H1 (cell line): ENCODE data around the gene PTPRT. TPM values are rescaled to one million over a fixed set of nuclear protein-coding genes. Genes with fewer than 3 reads are reported as not detected.
A peak's percentile ranks its signal among the peaks of the same experiment; 100 is the strongest.

Experiments used
- CTCF ChIA-PET: fragments of 300-600 bp; sonication (Branson Sonifier 250); formaldehyde crosslinking; loops from one replicate; lab custom pipeline; 2021; ENCODE audit not compliant: partially characterized antibody; lab: Charles Lee
- POLR2A ChIA-PET: fragments of 300-600 bp; sonication (Branson Sonifier 250); formaldehyde crosslinking; loops from one replicate; lab custom pipeline; 2021; ENCODE audit warnings: inconsistent platforms; ENCODE audit not compliant: partially characterized antibody; lab: Charles Lee
- DNase-seq, 2 experiments: peaks; one replicate each; pipeline versions ENCODE4 v3.0.0 to v3.0.0-alpha.2; 2010 to 2022; ENCODE audit warnings: low spot score in 2 of 2, low read depth in 1 of 2, mixed read lengths in 1 of 2
- FAIRE-seq: peaks from 2 replicates; lab custom pipeline; 2011; peaks lifted over from hg19 to GRCh38; lab: Jason Lieb, UNC
- H2AFZ ChIP-seq: 2 replicates; pipeline ENCODE4 v1.8.1; 2012; ENCODE audit warnings: low read length, inconsistent platforms
- H2AK5ac ChIP-seq: 2 replicates; pipeline ENCODE4 v1.6.1; 2013; ENCODE audit warnings: low read depth, low read length
- H2BK120ac ChIP-seq: replicated peaks from 2 replicates; pipeline ENCODE3; 2013; ENCODE audit warnings: low read depth, low read length, inconsistent platforms
- H2BK12ac ChIP-seq: 2 replicates; pipeline ENCODE4 v1.6.1; 2013; ENCODE audit warnings: low read depth, low read length
- H2BK15ac ChIP-seq: 2 replicates; pipeline ENCODE4 v1.6.1; 2013; ENCODE audit warnings: low read length
- H2BK20ac ChIP-seq: 2 replicates; pipeline ENCODE4 v1.6.1; 2013; ENCODE audit warnings: low read length
- H2BK5ac ChIP-seq: 2 replicates; pipeline ENCODE4 v1.6.1; 2013; ENCODE audit warnings: low read depth, low read length
- H3K14ac ChIP-seq: 2 replicates; pipeline ENCODE4 v1.6.1; 2013; ENCODE audit warnings: inconsistent platforms; ENCODE audit not compliant: insufficient read length
- H3K18ac ChIP-seq: 2 replicates; pipeline ENCODE4 v1.6.1; 2013; ENCODE audit warnings: low read length; ENCODE audit errors: extremely low read depth
- H3K23ac ChIP-seq: 2 replicates; pipeline ENCODE4 v1.6.1; 2013; ENCODE audit warnings: inconsistent platforms; ENCODE audit not compliant: insufficient read length
- H3K23me2 ChIP-seq: 2 replicates; pipeline ENCODE4 v1.6.1; 2013; ENCODE audit warnings: low read depth, low read length
- H3K27ac ChIP-seq: 2 replicates; pipeline ENCODE4 v1.6.1; 2011; ENCODE audit warnings: low read depth, low read length, inconsistent platforms
- H3K27me3 ChIP-seq, 4 experiments: replicated peaks in 1 of 4; 1 replicate in 1 of 4; 2 replicates in 3 of 4; pipeline versions ENCODE4 v1.6.1 to v1.8.1; 2011 to 2013; ENCODE audit warnings: low read length in 3 of 4, mild to moderate bottlenecking in 3 of 4, inconsistent platforms in 2 of 4, mixed read lengths in 2 of 4, moderate library complexity in 1 of 4; ENCODE audit not compliant: control insufficient read depth in 3 of 4, insufficient read depth in 3 of 4; ENCODE audit errors: extremely low read depth in 1 of 4
- H3K36me3 ChIP-seq, 4 experiments: 2 replicates each; pipeline versions ENCODE4 v1.6.1 to v1.8.1; 2011 to 2013; ENCODE audit warnings: mild to moderate bottlenecking in 4 of 4, low read length in 3 of 4, moderate library complexity in 2 of 4, control low read depth in 1 of 4, inconsistent platforms in 1 of 4; ENCODE audit not compliant: insufficient read depth in 4 of 4, control insufficient read depth in 2 of 4
- H3K4ac ChIP-seq: replicated peaks from 2 replicates; pipeline ENCODE3; 2013; ENCODE audit warnings: low read length, low read depth, mixed read lengths, inconsistent platforms; ENCODE audit not compliant: insufficient read length
- H3K4me1 ChIP-seq, 4 experiments: replicated peaks in 1 of 4; 1 replicate in 1 of 4; 2 replicates in 3 of 4; pipeline versions ENCODE4 v1.6.1 to v1.8.1; 2011 to 2013; ENCODE audit warnings: low read length in 3 of 4, inconsistent platforms in 2 of 4, mixed read lengths in 1 of 4; ENCODE audit not compliant: insufficient read depth in 4 of 4, control insufficient read depth in 3 of 4
- H3K4me2 ChIP-seq, 2 experiments: 2 replicates each; pipeline versions ENCODE4 v1.6.1 to v1.8.1; 2011 to 2013; ENCODE audit warnings: low read depth in 2 of 2, low read length in 2 of 2, control low read depth in 1 of 2, inconsistent platforms in 1 of 2, mild to moderate bottlenecking in 1 of 2; ENCODE audit not compliant: insufficient read depth in 1 of 2
- H3K4me3 ChIP-seq, 4 experiments: fragments of 200-600, 300-600 bp in 1 of 4; sonication (generic), shearing (Covaris generic), sonication (Bioruptor Twin) in 1 of 4; 2 replicates each; pipeline versions ENCODE4 v1.5.1 to v1.8.1; 2011 to 2016; ENCODE audit warnings: low read length in 4 of 4, low read depth in 3 of 4, control low read depth in 2 of 4, inconsistent platforms in 2 of 4, mild to moderate bottlenecking in 2 of 4, mixed read lengths in 1 of 4, moderate library complexity in 1 of 4; ENCODE audit not compliant: insufficient read depth in 2 of 4; ENCODE audit errors: extremely low read depth in 1 of 4
- H3K56ac ChIP-seq: replicated peaks from 2 replicates; pipeline ENCODE3; 2013; ENCODE audit warnings: low read depth, mild to moderate bottlenecking, mixed read lengths, low read length, inconsistent platforms; ENCODE audit not compliant: insufficient read length
- H3K79me1 ChIP-seq: 2 replicates; pipeline ENCODE4 v1.6.1; 2013; ENCODE audit warnings: low read depth, low read length, control low read depth
- H3K79me2 ChIP-seq, 2 experiments: 2 replicates each; pipeline versions ENCODE4 v1.6.1 to v1.8.1; 2012 to 2013; ENCODE audit warnings: low read length in 2 of 2, mild to moderate bottlenecking in 2 of 2, inconsistent platforms in 1 of 2; ENCODE audit not compliant: insufficient read depth in 2 of 2, control insufficient read depth in 1 of 2
- H3K9ac ChIP-seq, 4 experiments: replicated peaks in 1 of 4; 1 replicate in 1 of 4; 2 replicates in 3 of 4; pipeline versions ENCODE4 v1.6.1 to v1.8.1; 2011 to 2013; ENCODE audit warnings: low read depth in 3 of 4, low read length in 3 of 4, control low read depth in 2 of 4, mild to moderate bottlenecking in 2 of 4, moderate library complexity in 2 of 4, inconsistent platforms in 1 of 4; ENCODE audit errors: extremely low read depth in 1 of 4
- H3K9me3 ChIP-seq, 2 experiments: 2 replicates each; pipeline versions ENCODE4 v1.6.1 to v1.8.1; 2012 to 2013; ENCODE audit warnings: mild to moderate bottlenecking in 2 of 2, moderate library complexity in 2 of 2, control low read depth in 1 of 2, inconsistent platforms in 1 of 2, low read depth in 1 of 2, low read length in 1 of 2, mixed read lengths in 1 of 2; ENCODE audit not compliant: insufficient read depth in 2 of 2
- H4K20me1 ChIP-seq, 2 experiments: replicated peaks in 1 of 2; 2 replicates each; pipeline versions ENCODE3 to v1.8.1; 2011 to 2013; ENCODE audit warnings: inconsistent platforms in 2 of 2, low read length in 2 of 2, mild to moderate bottlenecking in 1 of 2; ENCODE audit not compliant: insufficient read depth in 2 of 2, control insufficient read depth in 1 of 2
- H4K5ac ChIP-seq: 2 replicates; pipeline ENCODE4 v1.6.1; 2013; ENCODE audit warnings: low read length, low read depth, mixed read lengths, inconsistent platforms; ENCODE audit not compliant: insufficient read length
- H4K8ac ChIP-seq: 2 replicates; pipeline ENCODE4 v1.8.0; 2013; ENCODE audit warnings: mild to moderate bottlenecking, moderate library complexity, low read length, inconsistent platforms; ENCODE audit not compliant: insufficient read depth; ENCODE audit errors: extremely low read depth
- H4K91ac ChIP-seq: replicated peaks from 2 replicates; pipeline ENCODE3; 2013; ENCODE audit warnings: low read length, mixed read lengths, inconsistent platforms; ENCODE audit not compliant: insufficient read length
- EP300 ChIP-seq, 2 experiments: IDR thresholded peaks; 1 replicate in 1 of 2; 2 replicates in 1 of 2; pipeline ENCODE4 v1.6.1; 2011 to 2012; ENCODE audit warnings: low read depth in 2 of 2, low read length in 2 of 2, mild to moderate bottlenecking in 2 of 2, borderline replicate concordance in 1 of 2, inconsistent platforms in 1 of 2, moderate library complexity in 1 of 2
- KDM1A ChIP-seq: fragments of 200-600, 300-600 bp; sonication (generic); IDR thresholded peaks from 2 replicates; pipeline ENCODE4 v1.7.1; 2016; ENCODE audit warnings: mild to moderate bottlenecking, low read length, borderline replicate concordance
- WGBS, 2 experiments: shearing (Covaris generic) in 1 of 2; methylation state at CpG; one replicate each; pipeline versions ENCODE4 v1.1.6 to v1.1.7; 2013 to 2015; ENCODE audit warnings: low lambda C conversion rate in 2 of 2, mixed read lengths in 2 of 2, inconsistent platforms in 1 of 2, low coverage in 1 of 2, missing lambda C conversion rate in 1 of 2; ENCODE audit not compliant: insufficient replicate concordance in 2 of 2, insufficient coverage in 1 of 2, insufficient read length in 1 of 2; ENCODE audit errors: extremely low coverage in 1 of 2, missing lambda C conversion rate in 1 of 2; 5-methylcytosine and 5-hydroxymethylcytosine counted together
- polyA plus RNA-seq, 7 experiments: library from polyadenylated mRNA; depleted of rRNA in 3 of 7; stranded (reverse) in 5 of 7; unstranded in 2 of 7; fragments of >200 nt in 5 of 7; fragments of 200-250 nt in 2 of 7; gene quantifications; 1 replicate in 5 of 7; 2 replicates in 1 of 7; 4 replicates in 1 of 7; pipeline versions ENCODE4 v1.2.1 to v1.2.3, GENCODE V29; 2011 to 2013; ENCODE audit warnings: missing spikeins in 2 of 7, mixed read lengths in 2 of 7
- total RNA-seq: library from RNA; stranded (reverse); fragmentation: NEBNext Ultra II Directional; extraction: Animal tissue kit (Norgen Biotek cat#: 25700); gene quantifications from 2 replicates; pipeline ENCODE4 v1.2.1, GENCODE V29; 2021

PTPRT gene
- total and polyA plus RNA-seq, 2 of the 8 experiments (the other 6 are each of a cell fraction or from before 2014, with no cell fraction given) = 0.33 to 1.8 TPM

DNA sequence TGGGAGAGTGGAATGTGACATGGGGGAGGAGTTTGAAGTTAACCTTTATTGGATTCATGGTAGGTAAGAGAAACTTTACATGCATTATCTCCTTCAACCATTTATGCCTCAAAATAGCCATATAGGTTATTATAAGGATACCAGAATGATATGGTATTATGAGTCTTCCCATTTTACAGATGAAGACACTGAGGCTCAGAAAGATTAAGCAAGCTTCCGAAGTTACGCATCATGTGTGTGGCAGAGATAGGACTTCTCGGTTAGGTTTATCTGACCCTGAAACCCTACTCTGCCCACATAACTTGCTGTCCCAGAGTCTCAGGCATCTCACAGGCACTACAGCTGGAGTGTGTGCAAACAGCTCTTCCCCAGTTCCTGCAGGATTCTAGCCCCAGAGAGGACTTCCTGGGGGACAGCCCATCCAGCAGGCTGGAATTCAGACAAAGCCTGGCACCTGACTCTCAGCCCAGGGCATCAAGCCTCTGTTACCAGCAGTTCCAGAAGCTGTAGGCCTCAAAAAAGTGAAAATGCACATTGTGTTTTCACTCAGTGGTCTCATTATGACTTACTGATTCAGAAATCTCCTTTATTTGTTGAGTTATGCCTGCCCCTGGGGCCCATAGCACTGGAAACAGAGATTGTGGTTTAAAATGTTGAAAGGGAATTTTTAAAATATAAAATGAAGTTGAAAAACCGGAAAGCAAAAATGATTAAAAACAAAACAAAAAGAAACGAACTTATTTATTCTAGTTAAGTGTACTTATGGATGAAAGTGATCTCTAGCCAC, 1058.7 kb downstream of the PTPRT start:
- POLR2A ChIA-PET = no interaction called here
- Histone ChIP-seq H3K4me3 (no peak overlapping the region), H3K4me2 (no peak overlapping the region), H2BK5ac (no peak overlapping the region), H4K8ac (no peak overlapping the region), H3K23ac (no peak overlapping the region), H3K14ac (no peak overlapping the region), H3K79me1 (no peaks in the 10 kb centered on the region), H2BK20ac (no peak overlapping the region), H3K79me2 (no peaks in the 10 kb centered on the region), H3K27me3 (no peaks in the 10 kb centered on the region), H3K9me3 (no peaks in the 10 kb centered on the region), H3K18ac (no peak overlapping the region), H4K20me1 (no peaks in the 10 kb centered on the region), H3K4me1 (peaks cover 0 to 3% (median 0%) of the 10 kb centered on the region in 4 experiments; a peak in 2 of 7 replicates), H3K27ac (no peak overlapping the region), H4K91ac (no peak overlapping the region), H2BK120ac (no peak overlapping the region), H2BK15ac (no peak overlapping the region), H3K9ac (no peak overlapping the region), H3K36me3 (no peaks in the 10 kb centered on the region), H2AK5ac (no peak overlapping the region), H3K4ac (no peak overlapping the region), H2BK12ac (no peak overlapping the region), H2AFZ (no peak overlapping the region), H4K5ac (no peak overlapping the region), H3K56ac (no peak overlapping the region), H3K23me2 (no peaks in the 10 kb centered on the region)
- CTCF ChIA-PET = interaction anchor here (0.6 kb wide), 1 partner anchor 70 kb away, joined by 3 read pairs; no protein-coding TSS in a partner anchor
- 96 to 100% methylated on average over 1 to 5 of the region's 5 CpGs for WGBS, 2 experiments
- DNase-seq (no peak), FAIRE-seq (no peak)
- peak; percentile 66; the same call in 1 of the 2 replicates for TF ChIP-seq KDM1A
- TF ChIP-seq EP300 (IDR thresholded peaks at IDR 0.05; ENCODE audit: borderline replicate concordance in 1 of 2, low read depth in 2 of 2, low read length in 2 of 2) = no peak
